Hepatocyte (in vitro differentiated cells): ENCODE data around the gene CLTB.

Source experiments
- EZH2 ChIP-seq: fragments of 200-600 bp; sonication (generic); IDR thresholded peaks from 2 replicates; pipeline ENCODE4 v1.6.1; 2016; ENCODE audit warnings: antibody characterized with exemption, mild to moderate bottlenecking, borderline replicate concordance
- EZH2phosphoT487 ChIP-seq: fragments of 200-600 bp; sonication (generic); IDR thresholded peaks from one replicate; pipeline ENCODE4 v1.6.1; 2018; ENCODE audit warnings: antibody characterized with exemption, mild to moderate bottlenecking, low read depth, moderate library complexity; ENCODE audit not compliant: unreplicated experiment, severe bottlenecking
- TF ChIP-seq, protein P1 (sequence below): fragments of 200-600 bp; sonication (generic); IDR thresholded peaks from 2 replicates; pipeline ENCODE4 v1.5.1; 2016; ENCODE audit warnings: antibody characterized with exemption, mild to moderate bottlenecking; ENCODE audit not compliant: poor library complexity

DNA sequence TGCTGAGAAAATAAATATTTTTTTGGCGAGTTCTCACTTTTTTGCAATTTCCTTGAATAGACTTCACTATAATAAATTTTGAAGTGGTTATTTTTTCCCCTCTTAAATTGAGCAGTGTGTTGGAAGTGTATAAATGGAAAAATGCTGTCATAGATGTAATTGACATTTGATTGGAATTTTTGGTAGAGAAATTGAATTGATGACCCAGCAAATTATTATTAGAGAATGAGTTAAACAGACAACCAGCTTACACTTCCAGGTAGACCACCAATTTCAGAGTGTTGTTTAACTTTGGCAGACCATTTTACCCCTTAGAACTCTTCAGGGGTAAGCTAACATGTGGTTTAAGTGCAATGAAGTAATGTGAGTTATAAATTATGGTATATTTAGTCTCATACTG is 33.7 kb upstream of the CLTB start:
- TF ChIP-seq EZH2 (no peak), EZH2phosphoT487 (no peak)
- TF ChIP-seq, protein P1, sequence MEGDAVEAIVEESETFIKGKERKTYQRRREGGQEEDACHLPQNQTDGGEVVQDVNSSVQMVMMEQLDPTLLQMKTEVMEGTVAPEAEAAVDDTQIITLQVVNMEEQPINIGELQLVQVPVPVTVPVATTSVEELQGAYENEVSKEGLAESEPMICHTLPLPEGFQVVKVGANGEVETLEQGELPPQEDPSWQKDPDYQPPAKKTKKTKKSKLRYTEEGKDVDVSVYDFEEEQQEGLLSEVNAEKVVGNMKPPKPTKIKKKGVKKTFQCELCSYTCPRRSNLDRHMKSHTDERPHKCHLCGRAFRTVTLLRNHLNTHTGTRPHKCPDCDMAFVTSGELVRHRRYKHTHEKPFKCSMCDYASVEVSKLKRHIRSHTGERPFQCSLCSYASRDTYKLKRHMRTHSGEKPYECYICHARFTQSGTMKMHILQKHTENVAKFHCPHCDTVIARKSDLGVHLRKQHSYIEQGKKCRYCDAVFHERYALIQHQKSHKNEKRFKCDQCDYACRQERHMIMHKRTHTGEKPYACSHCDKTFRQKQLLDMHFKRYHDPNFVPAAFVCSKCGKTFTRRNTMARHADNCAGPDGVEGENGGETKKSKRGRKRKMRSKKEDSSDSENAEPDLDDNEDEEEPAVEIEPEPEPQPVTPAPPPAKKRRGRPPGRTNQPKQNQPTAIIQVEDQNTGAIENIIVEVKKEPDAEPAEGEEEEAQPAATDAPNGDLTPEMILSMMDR, result no peak
